Mucosa of descending colon (tissue), 3 donors: ENCODE results near the gene MANBA. TPM values are rescaled to one million over a fixed set of nuclear protein-coding genes. Genes with fewer than 3 reads are reported as not detected.

Source experiments
- ATAC-seq: fragments of 200-7000 bp; cut with Tn5 transposase; one replicate; pipeline ENCODE4 v1.9.1; 2020; ENCODE audit warnings: mild to moderate bottlenecking, moderate library complexity
- DNase-seq, 3 donors: peaks; one replicate each; pipeline ENCODE4 v3.0.0-alpha.2; 2020
- H3K36me3 ChIP-seq: fragments of 200-600 bp; one replicate; pipeline ENCODE4 v1.8.0; 2021; ENCODE audit warnings: low read depth, mild to moderate bottlenecking
- H3K4me1 ChIP-seq: fragments of 200-600 bp; one replicate; pipeline ENCODE4 v1.8.0; 2021; ENCODE audit warnings: low read depth, mild to moderate bottlenecking
- H3K4me3 ChIP-seq: fragments of 200-600 bp; one replicate; pipeline ENCODE4 v1.8.0; 2021; ENCODE audit warnings: mild to moderate bottlenecking
- H3K9me3 ChIP-seq: fragments of 200-600 bp; one replicate; pipeline ENCODE4 v1.8.0; 2021; ENCODE audit warnings: mild to moderate bottlenecking
- intact Hi-C, 2 donors: fragments of 100-400 bp; cut with DNase I in 1 of 2; cut with micrococcal nuclease in 1 of 2; formaldehyde crosslinking; loops; one replicate each; pipeline versions ENCODE4 v1.11.0 to v1.11.1; 2022; cut with DNase I, micrococcal nuclease
- total RNA-seq, 3 donors: library from RNA; stranded (reverse); fragmentation: NEBNext Ultra II Directional in 2 of 3; extraction: Animal tissue kit (Norgen Biotek cat#: 25700) in 2 of 3; gene quantifications; one replicate each; pipeline versions ENCODE4 v1.2.1 to v1.2.4, GENCODE V29; 2021 to 2023
- TF ChIP-seq, protein P1 (sequence below): fragments of 200-600 bp; IDR thresholded peaks from one replicate; pipeline ENCODE4 v1.8.0; 2022; ENCODE audit warnings: antibody characterized with exemption, mild to moderate bottlenecking
- donor health status: DM: no; HTN: no; CAD: no; lungs with moderate emphysema.
- donor health status: DM: no; HTN: no; CAD: no.
- donor health status: DM: no; HTN: yes; CAD: no.

MANBA gene
- total RNA-seq, 3 donors from 2014 or later = 15.5 to 25.0 (median 19.9) TPM

DNA sequence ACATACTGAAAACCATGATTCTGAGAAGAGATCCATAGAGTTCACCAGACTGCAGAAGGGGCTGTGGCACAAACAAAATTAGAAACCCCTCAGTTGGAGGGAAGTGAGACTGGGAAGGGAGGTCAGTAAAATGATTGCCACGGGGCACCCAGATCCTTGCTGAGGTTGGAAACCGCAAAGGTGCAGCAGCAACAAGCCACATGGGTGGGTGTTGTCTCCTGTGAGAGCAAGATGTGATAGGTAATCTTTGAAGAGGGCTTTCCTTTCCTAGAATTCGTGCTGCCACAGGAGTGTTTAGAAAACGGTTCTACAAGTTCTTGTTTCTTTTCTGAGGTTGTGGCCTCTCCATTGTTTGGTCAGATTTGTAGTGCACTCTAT is 174.1 kb downstream of the MANBA start:
- TF ChIP-seq, protein P1, sequence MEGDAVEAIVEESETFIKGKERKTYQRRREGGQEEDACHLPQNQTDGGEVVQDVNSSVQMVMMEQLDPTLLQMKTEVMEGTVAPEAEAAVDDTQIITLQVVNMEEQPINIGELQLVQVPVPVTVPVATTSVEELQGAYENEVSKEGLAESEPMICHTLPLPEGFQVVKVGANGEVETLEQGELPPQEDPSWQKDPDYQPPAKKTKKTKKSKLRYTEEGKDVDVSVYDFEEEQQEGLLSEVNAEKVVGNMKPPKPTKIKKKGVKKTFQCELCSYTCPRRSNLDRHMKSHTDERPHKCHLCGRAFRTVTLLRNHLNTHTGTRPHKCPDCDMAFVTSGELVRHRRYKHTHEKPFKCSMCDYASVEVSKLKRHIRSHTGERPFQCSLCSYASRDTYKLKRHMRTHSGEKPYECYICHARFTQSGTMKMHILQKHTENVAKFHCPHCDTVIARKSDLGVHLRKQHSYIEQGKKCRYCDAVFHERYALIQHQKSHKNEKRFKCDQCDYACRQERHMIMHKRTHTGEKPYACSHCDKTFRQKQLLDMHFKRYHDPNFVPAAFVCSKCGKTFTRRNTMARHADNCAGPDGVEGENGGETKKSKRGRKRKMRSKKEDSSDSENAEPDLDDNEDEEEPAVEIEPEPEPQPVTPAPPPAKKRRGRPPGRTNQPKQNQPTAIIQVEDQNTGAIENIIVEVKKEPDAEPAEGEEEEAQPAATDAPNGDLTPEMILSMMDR = no peak
- Histone ChIP-seq H3K4me1 (no peaks in the 10 kb centered on the region), H3K4me3 (no peak overlapping the region), H3K9me3 (no peaks in the 10 kb centered on the region), H3K36me3 (no peaks in the 10 kb centered on the region)
- intact Hi-C loops = no loop called here
- DNase-seq (no peak), ATAC-seq (no peak)

DNA sequence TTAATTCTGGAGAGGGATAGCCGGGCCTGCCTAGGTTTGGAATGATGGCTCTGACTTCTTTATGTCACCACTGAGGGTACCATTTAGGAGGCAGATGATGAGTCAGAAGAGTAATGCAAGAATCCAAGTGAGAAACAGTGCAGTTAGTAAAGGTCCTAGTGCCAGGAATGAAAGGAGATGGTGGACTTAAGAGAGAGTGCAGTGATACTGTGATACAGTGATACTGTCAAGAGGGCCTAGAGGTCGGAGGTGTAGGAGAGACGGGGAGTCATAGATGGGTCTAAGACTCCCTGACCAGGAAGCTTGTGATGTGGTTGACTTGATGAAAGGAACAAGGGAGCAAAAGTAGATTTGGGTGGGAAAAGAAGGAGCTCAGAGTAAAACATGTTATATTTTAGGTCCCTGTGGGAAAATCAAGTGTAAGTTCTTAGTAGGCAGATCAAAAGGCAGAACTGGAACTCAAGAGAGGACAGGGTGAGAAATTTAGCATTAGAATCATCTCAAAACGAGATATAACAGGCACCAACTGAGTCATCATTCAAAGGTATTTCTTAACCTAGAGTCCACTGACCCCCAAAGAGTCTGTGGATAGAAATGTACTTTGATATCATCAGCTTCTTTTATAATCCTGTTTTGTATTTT is 174.6 kb downstream of the MANBA start:
- H3K9me3 ChIP-seq = no peaks in the 10 kb centered on the region
- intact Hi-C loops = no loop called here
- H3K4me3 ChIP-seq = no peak overlapping the region
- no peaks in the 10 kb centered on the region for H3K4me1 ChIP-seq
- H3K36me3 ChIP-seq = no peaks in the 10 kb centered on the region
- ATAC-seq (no peak), DNase-seq (no peak)
- TF ChIP-seq, protein P1 = no peak

DNA sequence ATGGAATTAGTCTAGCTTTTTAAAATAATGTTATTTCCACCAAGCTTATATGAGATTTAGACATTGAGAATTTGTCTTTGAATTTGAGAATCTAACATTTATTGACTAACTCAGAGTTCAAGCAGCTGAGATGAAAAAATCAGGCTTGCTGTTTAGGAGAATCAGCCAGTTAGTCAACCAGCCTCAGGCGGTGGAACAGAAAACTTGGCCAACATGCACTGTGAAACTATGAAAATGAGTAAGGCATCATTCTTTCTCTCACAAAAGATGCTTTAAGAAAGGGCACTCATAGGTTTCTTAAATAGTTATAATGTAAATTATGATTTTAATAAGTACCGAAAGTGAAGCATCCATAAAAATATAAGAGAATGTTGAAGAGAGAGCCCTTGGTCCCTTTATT is 175.4 kb downstream of the MANBA start:
- H3K36me3 ChIP-seq = peaks cover 5% of the 10 kb centered on the region
- ATAC-seq (no peak), DNase-seq (no peak)
- no peak overlapping the region for H3K4me3 ChIP-seq
- H3K9me3 ChIP-seq = no peaks in the 10 kb centered on the region
- intact Hi-C loops = no loop called here
- no peaks in the 10 kb centered on the region for H3K4me1 ChIP-seq
- TF ChIP-seq, protein P1 = no peak

DNA sequence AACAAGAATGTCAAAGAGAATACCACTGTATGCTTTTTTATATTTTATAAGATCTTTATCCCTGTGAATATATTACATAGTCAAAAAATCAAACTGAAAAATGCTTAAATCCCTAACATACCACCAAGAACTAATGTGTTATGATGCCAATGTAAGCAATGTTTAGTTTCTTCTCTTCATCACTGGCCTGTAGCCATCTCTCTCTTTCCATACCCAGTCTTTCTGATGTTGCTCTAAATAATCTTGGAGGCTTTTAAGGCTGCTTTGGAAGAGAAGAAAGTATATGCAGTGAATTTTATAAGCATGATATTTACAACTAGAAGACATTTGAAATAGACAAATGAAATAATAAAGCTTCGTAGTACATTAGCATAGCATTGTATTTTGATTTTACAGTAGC is 176.7 kb downstream of the MANBA start:
- TF ChIP-seq, protein P1 = no peak
- Histone ChIP-seq H3K36me3 (peaks cover 5% of the 10 kb centered on the region), H3K9me3 (no peaks in the 10 kb centered on the region), H3K4me1 (no peaks in the 10 kb centered on the region), H3K4me3 (no peak overlapping the region)
- DNase-seq (no peak), ATAC-seq (no peak)
- intact Hi-C loops = no loop called here

Other genes starting within 250 kb of the MANBA start
- 100 to 1,000 TPM; 290 to 303 (median 293) TPM for gene UBE2D3, start 66.6 kb upstream of the MANBA start, total RNA-seq
- 10 to 100 TPM; 22.5 to 24.5 (median 23.1) TPM for gene CISD2, start 108.0 kb upstream of the MANBA start, total RNA-seq